ENCODE measurements around the gene NMT1. TPM values are rescaled to one million over a fixed set of nuclear protein-coding genes. Genes with fewer than 3 reads are reported as not detected.
A peak's percentile ranks its signal among the peaks of the same experiment; 100 is the strongest.

The NMT1 gene
- total RNA-seq, 1 experiment from 2014 or later, result 152 TPM

GRCh38 chr17:45046537-45047125, 14.5 kb upstream of the NMT1 start (continued):
- TF ChIP-seq AFF4 (CRISPR knock-in tag; IDR thresholded peaks at IDR 0.05; ENCODE audit: borderline replicate concordance) (no peak), RORB (CRISPR knock-in tag; IDR thresholded peaks at IDR 0.05) (no peak), SOX15 (CRISPR knock-in tag; IDR thresholded peaks at IDR 0.05) (no peak), CBFB (CRISPR knock-in tag; IDR thresholded peaks at IDR 0.05; ENCODE audit: low read depth) (no peak), GABPB1 (CRISPR knock-in tag; IDR thresholded peaks at IDR 0.05) (no peak), NFYB (CRISPR knock-in tag; conservative IDR thresholded peaks at IDR 0.05; ENCODE audit: low read depth) (no peak)

- H3K4me3 Mint-ChIP-seq, result 0 out of 2 replicates have a peak overlapping the region, but pooled peaks have one; percentile 1
- H3K27ac Mint-ChIP-seq, result peak overlapping the region; percentile 79
- no peak for ATAC-seq
These were observed 12.1 kb upstream of the NMT1 start for GRCh38 chr17:45048795-45049563.

More at GRCh38 chr17:45048795-45049563, 12.1 kb upstream of the NMT1 start:
- POLR2A ChIA-PET, result interaction anchor here (0.6 kb wide), 2 partner anchors 78 to 112 kb away, joined by 3 read pairs; no protein-coding TSS in a partner anchor
- CTCF ChIA-PET, result interaction anchor here (0.6 to 3.4 kb wide), 9 partner anchors 9 to 767 kb away, joined by 3 to 16 read pairs (median 5); partner anchors contain the start of genes ACBD4 and NMT1
- Mint-ChIP-seq H3K27me3 (ENCODE audit: low read depth) (no peaks in the 10 kb centered on the region), H3K9me3 (no peaks in the 10 kb centered on the region), H3K36me3 (no peaks in the 10 kb centered on the region), H3K4me1 (peaks cover 33% of the 10 kb centered on the region)
- DNase-seq (ENCODE audit: low spot score), result no peak
- TF ChIP-seq OVOL2 (CRISPR knock-in tag; IDR thresholded peaks at IDR 0.05; ENCODE audit: borderline replicate concordance) (no peak), FOXJ3 (CRISPR knock-in tag; IDR thresholded peaks at IDR 0.05; ENCODE audit: borderline replicate concordance) (no peak), SMAD3 (CRISPR knock-in tag; IDR thresholded peaks at IDR 0.05; ENCODE audit: borderline replicate concordance) (no peak), GTF2I (CRISPR knock-in tag; conservative IDR thresholded peaks at IDR 0.05) (no peak), AFF4 (CRISPR knock-in tag; IDR thresholded peaks at IDR 0.05; ENCODE audit: borderline replicate concordance) (no peak), ZNF121 (CRISPR knock-in tag; IDR thresholded peaks at IDR 0.05) (peak; percentile 91), ATF1 (CRISPR knock-in tag; IDR thresholded peaks at IDR 0.05) (no peak), JAZF1 (CRISPR knock-in tag; IDR thresholded peaks at IDR 0.05) (no peak)
